B cell (primary cell): ENCODE results near the gene ANXA4.

Experiments
- EZH2 ChIP-seq: IDR thresholded peaks from 2 replicates; pipeline ENCODE4 v1.6.1; 2012; ENCODE audit warnings: borderline replicate concordance, low read depth, mild to moderate bottlenecking, moderate library complexity, low read length; ENCODE audit not compliant: insufficient read depth, poor library complexity, severe bottlenecking
- TF ChIP-seq, protein P1 (sequence below): fragments of 200-600 bp; IDR thresholded peaks from one replicate; pipeline ENCODE4 v1.8.0; 2022; ENCODE audit warnings: antibody characterized with exemption, mild to moderate bottlenecking

DNA sequence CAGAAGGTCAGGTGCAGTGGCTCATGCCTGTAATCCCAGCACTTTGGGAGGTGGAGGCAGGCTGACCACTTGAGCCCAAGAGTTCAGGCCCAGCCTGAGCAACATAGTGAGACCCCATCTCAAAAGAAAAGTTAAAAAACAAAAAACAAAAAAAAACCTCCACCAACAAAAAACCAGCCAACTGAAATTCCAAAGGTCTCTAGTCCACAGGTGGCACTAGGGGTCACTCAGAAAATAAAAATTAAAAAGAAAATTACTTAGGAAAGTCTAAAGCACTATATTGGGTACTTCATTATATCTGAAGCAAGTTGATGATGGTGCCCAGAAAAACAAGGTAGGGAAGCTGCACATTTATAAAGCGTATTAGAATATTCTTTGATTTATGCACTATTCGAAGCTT is 26.9 kb downstream of the ANXA4 start:
- TF ChIP-seq, protein P1, sequence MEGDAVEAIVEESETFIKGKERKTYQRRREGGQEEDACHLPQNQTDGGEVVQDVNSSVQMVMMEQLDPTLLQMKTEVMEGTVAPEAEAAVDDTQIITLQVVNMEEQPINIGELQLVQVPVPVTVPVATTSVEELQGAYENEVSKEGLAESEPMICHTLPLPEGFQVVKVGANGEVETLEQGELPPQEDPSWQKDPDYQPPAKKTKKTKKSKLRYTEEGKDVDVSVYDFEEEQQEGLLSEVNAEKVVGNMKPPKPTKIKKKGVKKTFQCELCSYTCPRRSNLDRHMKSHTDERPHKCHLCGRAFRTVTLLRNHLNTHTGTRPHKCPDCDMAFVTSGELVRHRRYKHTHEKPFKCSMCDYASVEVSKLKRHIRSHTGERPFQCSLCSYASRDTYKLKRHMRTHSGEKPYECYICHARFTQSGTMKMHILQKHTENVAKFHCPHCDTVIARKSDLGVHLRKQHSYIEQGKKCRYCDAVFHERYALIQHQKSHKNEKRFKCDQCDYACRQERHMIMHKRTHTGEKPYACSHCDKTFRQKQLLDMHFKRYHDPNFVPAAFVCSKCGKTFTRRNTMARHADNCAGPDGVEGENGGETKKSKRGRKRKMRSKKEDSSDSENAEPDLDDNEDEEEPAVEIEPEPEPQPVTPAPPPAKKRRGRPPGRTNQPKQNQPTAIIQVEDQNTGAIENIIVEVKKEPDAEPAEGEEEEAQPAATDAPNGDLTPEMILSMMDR = no peak
- no peak for TF ChIP-seq EZH2
